Esophagus muscularis mucosa (tissue), 4 donors: ENCODE measurements around the gene GPC6.

Experiments used
- CTCF ChIP-seq, 3 experiments: fragments of 200-600 bp in 2 of 3; fragments of 450-650 bp in 1 of 3; sonication (generic) in 2 of 3; IDR thresholded peaks; one replicate each; pipeline ENCODE4 v1.5.1; 2017 to 2019; ENCODE audit warnings: antibody characterized with exemption in 3 of 3, mild to moderate bottlenecking in 2 of 3, moderate library complexity in 1 of 3
- EP300 ChIP-seq: sonication (generic); formaldehyde crosslinking; IDR thresholded peaks from one replicate; pipeline ENCODE4 v1.6.1; 2017; ENCODE audit warnings: antibody characterized with exemption
- POLR2A ChIP-seq: fragments of 450-650 bp; IDR thresholded peaks from one replicate; pipeline ENCODE4 v1.6.1; 2017; ENCODE audit warnings: antibody characterized with exemption, moderate library complexity, mild to moderate bottlenecking, low read depth
- POLR2AphosphoS5 ChIP-seq, 2 donors: sonication (generic); formaldehyde crosslinking; IDR thresholded peaks; one replicate each; pipeline ENCODE4 v1.6.1; 2017; ENCODE audit warnings: antibody characterized with exemption in 2 of 2

- TF ChIP-seq CTCF (IDR thresholded peaks at IDR 0.05) (no peak), POLR2A (no peak), POLR2AphosphoS5 (IDR thresholded peaks at IDR 0.05) (no peak), EP300 (no peak)
Observed at GRCh38 chr13:93620181-93620765, 393.7 kb downstream of the GPC6 start.
